LNCAP (cell line): Measurements from ENCODE around the gene SORCS3.

ENCODE experiments used
- CTCF ChIP-seq: fragments of 450-650 bp; IDR thresholded peaks from 2 replicates; pipeline ENCODE4 v1.5.1; 2017; ENCODE audit warnings: mild to moderate bottlenecking

SORCS3 gene

GRCh38 chr10:104615136-104615535 is 26.0 kb upstream of the SORCS3 start:
- TF ChIP-seq CTCF, result no peak

- TF ChIP-seq CTCF, result no peak
Observed at GRCh38 chr10:104617831-104618230, 23.3 kb upstream of the SORCS3 start.

- no peak for TF ChIP-seq CTCF
Observed at GRCh38 chr10:104622175-104622574, 18.9 kb upstream of the SORCS3 start.

- TF ChIP-seq CTCF, result peak; percentile 71
Observed at GRCh38 chr10:104622598-104623209, 18.4 kb upstream of the SORCS3 start.

- TF ChIP-seq CTCF, result no peak
Observed at GRCh38 chr10:104630731-104631130, 10.4 kb upstream of the SORCS3 start.

GRCh38 chr10:104631946-104632345 is 9.1 kb upstream of the SORCS3 start:
- no peak for TF ChIP-seq CTCF

GRCh38 chr10:104638861-104639589 is 2.1 kb upstream of the SORCS3 start:
- peak; percentile 69 for TF ChIP-seq CTCF
